ENCODE measurements around the gene TRMT44. TPM values are rescaled to one million over a fixed set of nuclear protein-coding genes. Genes with fewer than 3 reads are reported as not detected.

Gene TRMT44
- total RNA-seq, 1 experiment from 2014 or later = 24.4 TPM

DNA sequence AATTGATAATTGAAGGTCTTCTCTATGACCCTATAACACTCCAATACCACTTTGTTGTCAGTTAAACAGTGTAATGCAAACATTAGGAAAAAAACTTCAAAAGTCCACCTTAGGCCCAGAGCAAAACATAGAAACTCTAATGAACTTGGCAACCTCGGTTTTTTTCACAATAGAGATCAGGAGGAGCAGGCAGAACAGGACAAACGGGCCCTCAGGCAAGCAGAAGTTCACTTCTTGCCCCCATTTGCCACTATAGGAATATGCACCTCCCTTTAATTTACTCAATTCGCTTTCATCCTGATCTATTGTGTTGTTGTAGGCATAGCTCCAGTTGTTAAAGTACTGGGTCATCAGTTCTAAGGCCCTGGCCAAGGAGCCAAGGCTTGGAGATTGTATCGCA, 18.2 kb upstream of the TRMT44 start:
- BruUV-seq (replicated peaks) = no TSS peak
- TF ChIP-seq, protein P1, sequence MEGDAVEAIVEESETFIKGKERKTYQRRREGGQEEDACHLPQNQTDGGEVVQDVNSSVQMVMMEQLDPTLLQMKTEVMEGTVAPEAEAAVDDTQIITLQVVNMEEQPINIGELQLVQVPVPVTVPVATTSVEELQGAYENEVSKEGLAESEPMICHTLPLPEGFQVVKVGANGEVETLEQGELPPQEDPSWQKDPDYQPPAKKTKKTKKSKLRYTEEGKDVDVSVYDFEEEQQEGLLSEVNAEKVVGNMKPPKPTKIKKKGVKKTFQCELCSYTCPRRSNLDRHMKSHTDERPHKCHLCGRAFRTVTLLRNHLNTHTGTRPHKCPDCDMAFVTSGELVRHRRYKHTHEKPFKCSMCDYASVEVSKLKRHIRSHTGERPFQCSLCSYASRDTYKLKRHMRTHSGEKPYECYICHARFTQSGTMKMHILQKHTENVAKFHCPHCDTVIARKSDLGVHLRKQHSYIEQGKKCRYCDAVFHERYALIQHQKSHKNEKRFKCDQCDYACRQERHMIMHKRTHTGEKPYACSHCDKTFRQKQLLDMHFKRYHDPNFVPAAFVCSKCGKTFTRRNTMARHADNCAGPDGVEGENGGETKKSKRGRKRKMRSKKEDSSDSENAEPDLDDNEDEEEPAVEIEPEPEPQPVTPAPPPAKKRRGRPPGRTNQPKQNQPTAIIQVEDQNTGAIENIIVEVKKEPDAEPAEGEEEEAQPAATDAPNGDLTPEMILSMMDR (IDR thresholded peaks at IDR 0.05; ENCODE audit: unreplicated experiment) = no peak
- Mint-ChIP-seq H3K27me3 (ENCODE audit: insufficient read depth, unreplicated experiment) (no peaks in the 10 kb centered on the region), H3K27ac (ENCODE audit: low read depth, unreplicated experiment) (no peak overlapping the region), H3K4me3 (ENCODE audit: unreplicated experiment) (no peak overlapping the region), H3K9me3 (ENCODE audit: unreplicated experiment) (no peaks in the 10 kb centered on the region), H3K4me1 (ENCODE audit: insufficient read depth, unreplicated experiment) (peaks cover 34% of the 10 kb centered on the region), H3K36me3 (ENCODE audit: insufficient read depth, unreplicated experiment) (no peaks in the 10 kb centered on the region)
- ChIA-PET POLR2A (no interaction called here), CTCF (interaction anchor here (0.6 kb wide), 1 partner anchor 42 kb away, joined by 3 read pairs; no protein-coding TSS in a partner anchor)
- intact Hi-C loops (cut with micrococcal nuclease) = no loop called here
- no peak for DNase-seq (ENCODE audit: unreplicated experiment)

DNA sequence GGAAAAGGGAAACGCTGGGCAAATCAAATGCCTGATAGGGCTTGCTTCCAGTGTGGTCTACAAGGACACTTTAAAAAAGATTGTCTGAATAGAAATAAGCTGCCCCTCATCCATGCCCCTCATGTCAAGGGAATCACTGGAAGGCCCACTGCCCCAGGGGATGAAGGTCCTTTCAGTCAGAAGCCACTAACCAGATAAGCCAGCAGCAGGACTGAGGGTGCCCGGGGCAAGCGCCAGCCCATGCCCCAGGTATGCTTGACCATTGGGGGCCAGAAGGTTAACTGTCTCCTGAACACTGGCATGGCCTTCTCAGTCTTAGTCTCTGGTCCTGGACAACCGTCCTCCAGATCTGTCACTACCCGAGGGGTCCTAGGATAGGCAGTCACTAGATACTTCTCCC, 17.8 kb upstream of the TRMT44 start:
- TF ChIP-seq, protein P1 (IDR thresholded peaks at IDR 0.05; ENCODE audit: unreplicated experiment) = no peak
- no peak overlapping the region for H3K4me3 Mint-ChIP-seq (ENCODE audit: unreplicated experiment)
- H3K27me3 Mint-ChIP-seq (ENCODE audit: insufficient read depth, unreplicated experiment) = no peaks in the 10 kb centered on the region
- CTCF ChIA-PET = no interaction called here
- no peak for DNase-seq (ENCODE audit: unreplicated experiment)
- H3K27ac Mint-ChIP-seq (ENCODE audit: low read depth, unreplicated experiment) = no peak overlapping the region
- no TSS peak for BruUV-seq (replicated peaks)
- H3K4me1 Mint-ChIP-seq (ENCODE audit: insufficient read depth, unreplicated experiment) = peaks cover 37% of the 10 kb centered on the region
- POLR2A ChIA-PET = no interaction called here
- no peaks in the 10 kb centered on the region for H3K9me3 Mint-ChIP-seq (ENCODE audit: unreplicated experiment)
- H3K36me3 Mint-ChIP-seq (ENCODE audit: insufficient read depth, unreplicated experiment) = peaks cover 3% of the 10 kb centered on the region
- intact Hi-C loops (cut with micrococcal nuclease) = no loop called here

DNA sequence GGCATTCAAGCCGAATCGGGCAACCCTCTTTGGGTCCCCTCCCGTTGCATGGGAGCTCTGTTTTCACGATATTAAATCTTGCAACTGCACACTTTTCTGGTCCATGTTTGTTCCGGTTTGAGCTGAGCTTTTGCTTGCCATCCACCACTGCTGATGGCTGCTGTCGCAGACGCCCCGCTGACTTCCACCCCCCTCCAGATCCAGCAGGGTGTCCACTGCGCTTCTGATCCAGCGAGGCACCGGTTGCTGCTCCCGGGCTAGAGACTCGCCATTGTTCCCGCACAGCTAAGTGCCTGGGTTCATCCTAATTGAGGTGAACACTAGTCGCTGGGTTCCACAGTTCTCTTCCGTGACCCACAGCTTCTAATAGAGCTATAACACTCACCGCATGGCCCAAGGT, 13.3 kb upstream of the TRMT44 start:
- no TSS peak for BruUV-seq (replicated peaks)
- no peak for DNase-seq (ENCODE audit: unreplicated experiment)
- no peaks in the 10 kb centered on the region for H3K9me3 Mint-ChIP-seq (ENCODE audit: unreplicated experiment)
- peaks cover 22% of the 10 kb centered on the region for H3K36me3 Mint-ChIP-seq (ENCODE audit: insufficient read depth, unreplicated experiment)
- TF ChIP-seq, protein P1 (IDR thresholded peaks at IDR 0.05; ENCODE audit: unreplicated experiment) = no peak
- H3K27me3 Mint-ChIP-seq (ENCODE audit: insufficient read depth, unreplicated experiment) = no peaks in the 10 kb centered on the region
- ChIA-PET CTCF (interaction anchor here (0.6 to 1.9 kb wide), 7 partner anchors 9 to 250 kb away, joined by 3 to 5 read pairs (median 4); no protein-coding TSS in a partner anchor), POLR2A (interaction anchor here (1.0 to 3.6 kb wide), 4 partner anchors 9 to 239 kb away, joined by 3 to 105 read pairs (median 6); partner anchors contain the start of genes ACOX3 and TRMT44)
- peaks cover 28% of the 10 kb centered on the region for H3K4me1 Mint-ChIP-seq (ENCODE audit: insufficient read depth, unreplicated experiment)
- H3K27ac Mint-ChIP-seq (ENCODE audit: low read depth, unreplicated experiment) = peak overlapping the region; percentile 97
- intact Hi-C loops (cut with micrococcal nuclease) = no loop called here
- H3K4me3 Mint-ChIP-seq (ENCODE audit: unreplicated experiment) = peak overlapping the region; percentile 98

DNA sequence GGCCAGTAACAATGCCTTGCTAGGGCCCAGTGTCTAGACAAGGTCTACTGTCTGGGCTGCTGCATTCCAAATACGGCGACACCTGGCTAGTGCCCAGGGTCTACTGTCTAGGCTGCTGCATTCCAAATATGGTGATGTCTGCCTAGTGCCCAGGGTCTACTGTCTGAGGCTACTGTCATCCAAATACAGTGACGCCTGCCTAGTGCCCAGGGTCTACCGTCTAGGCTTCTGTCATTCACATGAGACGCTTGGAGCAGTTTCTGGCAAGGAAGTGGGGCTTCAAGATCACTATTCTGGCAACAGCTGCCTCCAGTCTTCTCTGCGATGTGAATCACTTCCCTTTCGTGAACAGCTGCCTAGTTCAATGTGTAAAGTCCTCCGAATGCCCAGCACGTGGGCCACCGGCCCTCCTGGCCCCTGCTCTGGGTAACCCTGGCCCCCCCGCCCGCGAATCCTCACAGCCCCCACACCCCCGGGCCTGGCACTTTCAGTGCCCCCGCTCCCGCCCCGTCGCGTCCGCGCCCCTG, 12.8 kb upstream of the TRMT44 start:
- TF ChIP-seq, protein P1 (IDR thresholded peaks at IDR 0.05; ENCODE audit: unreplicated experiment) = no peak
- ChIA-PET CTCF (interaction anchor here (0.6 to 1.9 kb wide), 5 partner anchors 9 to 251 kb away, joined by 3 to 5 read pairs (median 3); no protein-coding TSS in a partner anchor), POLR2A (interaction anchor here (0.8 to 3.6 kb wide), 6 partner anchors 8 to 246 kb away, joined by 3 to 105 read pairs (median 6); partner anchors contain the start of genes ACOX3 and TRMT44)
- peaks cover 23% of the 10 kb centered on the region for H3K4me1 Mint-ChIP-seq (ENCODE audit: insufficient read depth, unreplicated experiment)
- BruUV-seq (replicated peaks) = no TSS peak
- H3K9me3 Mint-ChIP-seq (ENCODE audit: unreplicated experiment) = no peaks in the 10 kb centered on the region
- H3K27ac Mint-ChIP-seq (ENCODE audit: low read depth, unreplicated experiment) = peak overlapping the region; percentile 97
- DNase-seq (ENCODE audit: unreplicated experiment) = peak; percentile 49
- peaks cover 22% of the 10 kb centered on the region for H3K36me3 Mint-ChIP-seq (ENCODE audit: insufficient read depth, unreplicated experiment)
- intact Hi-C loops (cut with micrococcal nuclease) = no loop called here
- H3K27me3 Mint-ChIP-seq (ENCODE audit: insufficient read depth, unreplicated experiment) = no peaks in the 10 kb centered on the region
- H3K4me3 Mint-ChIP-seq (ENCODE audit: unreplicated experiment) = peak overlapping the region; percentile 98

All from MCF 10A (cell line).